Measurements from ENCODE around the gene DLX4. TPM values are rescaled to one million over a fixed set of nuclear protein-coding genes. Genes with fewer than 3 reads are reported as not detected.

Gene DLX4
- total RNA-seq, 2 experiments from 2014 or later, result 0.23 TPM; not detected in 1

GRCh38 chr17:49966767-49967166, 2.2 kb upstream of the DLX4 start:
- DNase-seq (no peak), ATAC-seq (no peak)
- H3K27me3 Mint-ChIP-seq, result peaks cover 90% of the 10 kb centered on the region
- no peaks in the 10 kb centered on the region for H3K9me3 Mint-ChIP-seq (ENCODE audit: low read depth)
- CTCF ChIA-PET, result interaction anchor here (1.2 to 2.6 kb wide), 3 partner anchors 15 to 128 kb away, joined by 3 to 25 read pairs (median 6); no protein-coding TSS in a partner anchor
- H3K4me1 Mint-ChIP-seq, result peaks cover 37% of the 10 kb centered on the region
- H3K36me3 Mint-ChIP-seq, result peaks cover 3% of the 10 kb centered on the region
- H3K27ac Mint-ChIP-seq, result no peak overlapping the region
- no peak overlapping the region for H3K4me3 Mint-ChIP-seq

GRCh38 chr17:49967205-49967604, 1.8 kb upstream of the DLX4 start:
- DNase-seq (no peak), ATAC-seq (no peak)
- Mint-ChIP-seq H3K9me3 (ENCODE audit: low read depth) (no peaks in the 10 kb centered on the region), H3K36me3 (peaks cover 3% of the 10 kb centered on the region), H3K27me3 (peaks cover 92% of the 10 kb centered on the region), H3K4me1 (peaks cover 38% of the 10 kb centered on the region), H3K4me3 (no peak overlapping the region), H3K27ac (no peak overlapping the region)
- CTCF ChIA-PET, result interaction anchor here (1.5 to 2.6 kb wide), 2 partner anchors 15 to 30 kb away, joined by 6 to 25 read pairs; no protein-coding TSS in a partner anchor

- H3K27ac Mint-ChIP-seq, result no peak overlapping the region
- no peak for ATAC-seq
- CTCF ChIA-PET, result interaction anchor here (1.0 to 4.3 kb wide), 4 partner anchors 9 to 30 kb away, joined by 3 to 47 read pairs (median 16); partner anchors contain the start of gene DLX3
- peaks cover 3% of the 10 kb centered on the region for H3K36me3 Mint-ChIP-seq
- H3K4me3 Mint-ChIP-seq, result peak overlapping the region; percentile 76
- peaks cover 38% of the 10 kb centered on the region for H3K4me1 Mint-ChIP-seq
- peaks cover 92% of the 10 kb centered on the region for H3K27me3 Mint-ChIP-seq
- DNase-seq, result no peak
- no peaks in the 10 kb centered on the region for H3K9me3 Mint-ChIP-seq (ENCODE audit: low read depth)
Observed at GRCh38 chr17:49967621-49968404, 1.2 kb upstream of the DLX4 start.

GRCh38 chr17:49968405-49969133, 421 bp upstream of the DLX4 start:
- Mint-ChIP-seq H3K4me1 (peaks cover 34% of the 10 kb centered on the region), H3K27me3 (peaks cover 92% of the 10 kb centered on the region), H3K27ac (peak overlapping the region; percentile 50), H3K36me3 (peaks cover 2% of the 10 kb centered on the region), H3K9me3 (ENCODE audit: low read depth) (no peaks in the 10 kb centered on the region), H3K4me3 (peak overlapping the region; percentile 76)
- ATAC-seq (peak; percentile 79), DNase-seq (peak; percentile 84)
- CTCF ChIA-PET, result interaction anchor here (1.0 to 4.3 kb wide), 3 partner anchors 10 to 28 kb away, joined by 3 to 47 read pairs (median 5); partner anchors contain the start of gene DLX3

DNA sequence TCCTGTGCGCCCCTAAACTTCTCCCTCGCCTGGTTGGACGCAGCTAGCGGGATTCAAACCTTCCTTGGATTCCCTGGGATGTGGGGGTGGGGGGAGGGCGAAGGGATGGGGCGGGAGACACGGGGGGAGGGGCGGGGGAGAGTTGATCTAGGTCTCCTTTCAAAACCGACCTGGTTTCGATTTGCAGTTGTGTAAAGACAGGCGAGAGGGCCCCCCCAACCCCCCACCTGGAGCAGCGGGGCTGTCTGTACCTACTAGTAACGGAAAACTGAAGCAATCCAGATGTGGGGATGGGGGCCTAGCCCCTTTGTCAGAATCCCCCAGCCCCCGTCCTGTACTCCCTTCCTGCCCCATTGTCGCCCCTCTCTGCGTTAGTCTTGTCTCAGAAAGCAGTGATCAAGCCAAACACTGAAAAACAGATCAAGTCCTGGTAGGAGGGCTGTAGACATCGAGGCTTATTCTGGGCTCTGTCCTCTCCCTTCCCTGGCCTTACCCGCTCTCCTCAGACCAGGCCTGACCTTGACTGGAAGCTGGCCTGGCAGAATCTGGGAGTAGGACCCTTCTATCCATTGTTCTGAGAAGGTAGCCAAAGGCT, 902 bp downstream of the DLX4 start:
- Mint-ChIP-seq H3K4me3 (peak overlapping the region; percentile 76), H3K9me3 (ENCODE audit: low read depth) (no peaks in the 10 kb centered on the region), H3K27ac (no peak overlapping the region), H3K36me3 (peaks cover 1% of the 10 kb centered on the region), H3K27me3 (peaks cover 91% of the 10 kb centered on the region), H3K4me1 (peaks cover 23% of the 10 kb centered on the region)
- ATAC-seq (no peak), DNase-seq (no peak)
- CTCF ChIA-PET, result interaction anchor here (1.0 to 4.3 kb wide), 5 partner anchors 17 to 415 kb away, joined by 3 to 47 read pairs (median 5); partner anchors contain the start of gene DLX3

GRCh38 chr17:49970498-49970897, 1.5 kb downstream of the DLX4 start:
- Mint-ChIP-seq H3K27me3 (peaks cover 90% of the 10 kb centered on the region), H3K4me3 (no peak overlapping the region), H3K27ac (no peak overlapping the region), H3K4me1 (peaks cover 19% of the 10 kb centered on the region), H3K36me3 (peaks cover 1% of the 10 kb centered on the region), H3K9me3 (ENCODE audit: low read depth) (no peaks in the 10 kb centered on the region)
- ATAC-seq, result no peak
- CTCF ChIA-PET, result interaction anchor here (1.0 to 4.3 kb wide), 4 partner anchors 18 to 415 kb away, joined by 3 to 47 read pairs (median 6); partner anchors contain the start of gene DLX3
- no peak for DNase-seq

GRCh38 chr17:49971199-49971847, 2.3 kb downstream of the DLX4 start:
- peaks cover 19% of the 10 kb centered on the region for H3K4me1 Mint-ChIP-seq
- no peaks in the 10 kb centered on the region for H3K36me3 Mint-ChIP-seq
- DNase-seq (no peak), ATAC-seq (no peak)
- H3K9me3 Mint-ChIP-seq (ENCODE audit: low read depth), result no peaks in the 10 kb centered on the region
- H3K27me3 Mint-ChIP-seq, result peaks cover 87% of the 10 kb centered on the region
- no peak overlapping the region for H3K27ac Mint-ChIP-seq
- no peak overlapping the region for H3K4me3 Mint-ChIP-seq
- CTCF ChIA-PET, result interaction anchor here (1.0 to 4.3 kb wide), 3 partner anchors 19 to 91 kb away, joined by 3 to 47 read pairs (median 8); partner anchors contain the start of gene DLX3

DNA sequence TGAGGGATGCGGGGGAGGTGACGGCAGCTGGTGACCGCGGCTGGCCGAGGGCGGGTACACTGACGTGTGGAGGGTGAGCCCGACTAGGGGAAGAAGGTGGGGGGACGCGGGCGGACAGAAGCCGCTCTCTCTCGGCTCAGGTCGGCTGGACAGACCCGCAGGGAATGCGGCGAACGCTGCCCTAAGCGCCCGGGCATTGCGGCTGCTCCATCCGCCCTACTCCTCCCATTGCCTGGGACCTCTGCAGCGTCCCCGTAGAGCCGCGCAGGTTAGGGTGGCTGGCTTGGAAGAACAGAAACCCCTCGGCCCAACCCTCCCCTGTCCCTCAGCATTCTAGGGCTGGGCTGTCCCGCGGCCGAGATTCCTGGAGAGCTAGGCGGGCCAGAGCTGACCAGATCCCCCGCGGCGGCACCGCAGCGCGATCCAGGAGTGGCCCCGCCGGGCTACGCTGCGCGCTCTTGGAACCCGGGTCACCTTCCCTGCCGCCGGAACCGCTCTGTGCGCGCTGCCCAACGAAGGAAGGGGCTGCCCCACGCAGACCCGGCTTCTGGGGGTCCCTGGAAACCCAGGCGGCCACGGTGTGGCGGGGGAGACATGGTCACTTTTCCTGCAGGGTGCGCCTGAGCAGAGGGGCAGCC, 3.0 kb downstream of the DLX4 start:
- H3K27me3 Mint-ChIP-seq, result peaks cover 83% of the 10 kb centered on the region
- no peak for ATAC-seq
- peaks cover 19% of the 10 kb centered on the region for H3K4me1 Mint-ChIP-seq
- H3K9me3 Mint-ChIP-seq (ENCODE audit: low read depth), result no peaks in the 10 kb centered on the region
- H3K36me3 Mint-ChIP-seq, result no peaks in the 10 kb centered on the region
- no peak overlapping the region for H3K27ac Mint-ChIP-seq
- no peak for DNase-seq
- CTCF ChIA-PET, result interaction anchor here (4.3 kb wide), 1 partner anchor 24 kb away, joined by 47 read pairs; the partner anchor contains the start of gene DLX3
- H3K4me3 Mint-ChIP-seq, result no peak overlapping the region

GRCh38 chr17:49972486-49973270, 3.7 kb downstream of the DLX4 start:
- Mint-ChIP-seq H3K4me3 (no peak overlapping the region), H3K4me1 (peaks cover 19% of the 10 kb centered on the region), H3K27ac (no peak overlapping the region), H3K36me3 (no peaks in the 10 kb centered on the region), H3K9me3 (ENCODE audit: low read depth) (no peaks in the 10 kb centered on the region), H3K27me3 (peaks cover 83% of the 10 kb centered on the region)
- no peak for DNase-seq
- CTCF ChIA-PET, result interaction anchor here (0.6 to 8.9 kb wide), 6 partner anchors 10 to 115 kb away, joined by 3 to 113 read pairs (median 4); partner anchors contain the start of gene DLX3
- no peak for ATAC-seq

DNA sequence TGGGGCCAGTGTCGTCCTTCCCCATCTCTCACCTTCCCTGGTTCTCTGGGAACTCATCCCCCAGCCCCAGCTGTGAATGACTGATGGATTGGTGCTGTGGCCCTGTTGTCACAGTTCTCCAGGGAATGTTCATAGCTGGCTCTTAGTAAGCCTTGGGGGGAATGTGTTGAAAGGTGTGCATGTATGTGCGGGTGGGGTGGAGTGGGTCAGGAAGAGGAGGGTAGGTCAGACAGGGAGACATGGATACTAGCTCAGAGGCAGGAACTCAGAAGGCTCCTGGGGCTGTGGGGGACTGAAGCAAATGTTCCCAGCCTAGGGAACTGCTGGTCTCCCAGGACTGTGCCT, 4.3 kb downstream of the DLX4 start:
- CTCF ChIA-PET, result interaction anchor here (0.6 to 8.9 kb wide), 7 partner anchors 11 to 416 kb away, joined by 3 to 113 read pairs (median 4); partner anchors contain the start of gene DLX3
- Mint-ChIP-seq H3K4me3 (no peak overlapping the region), H3K4me1 (peaks cover 15% of the 10 kb centered on the region), H3K27ac (no peak overlapping the region), H3K27me3 (peaks cover 81% of the 10 kb centered on the region), H3K36me3 (no peaks in the 10 kb centered on the region), H3K9me3 (ENCODE audit: low read depth) (no peaks in the 10 kb centered on the region)
- DNase-seq, result no peak
- no peak for ATAC-seq

DNA sequence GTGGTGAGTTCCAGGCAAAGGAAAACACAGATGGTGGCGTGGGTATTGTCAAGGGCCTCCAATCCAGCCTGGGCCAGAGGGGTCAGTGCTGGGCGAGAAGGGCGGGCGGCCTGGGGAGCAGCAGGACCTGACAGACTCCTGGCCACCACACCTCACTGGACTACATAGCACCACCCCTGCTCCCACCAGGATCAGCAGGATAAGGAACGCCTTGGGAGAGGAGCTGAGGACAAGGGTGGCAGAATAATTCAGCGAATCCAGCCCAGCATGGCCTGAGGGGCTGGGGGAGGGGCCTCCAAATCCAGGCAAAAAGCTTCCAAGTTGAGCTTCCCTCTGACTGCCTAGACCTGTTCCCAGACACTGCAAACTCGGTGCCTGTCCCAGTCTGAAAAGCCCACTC, 6.5 kb downstream of the DLX4 start:
- peaks cover 11% of the 10 kb centered on the region for H3K4me1 Mint-ChIP-seq
- H3K27me3 Mint-ChIP-seq, result peaks cover 79% of the 10 kb centered on the region
- CTCF ChIA-PET, result interaction anchor here (1.0 to 8.9 kb wide), 3 partner anchors 21 to 95 kb away, joined by 3 to 113 read pairs (median 4); partner anchors contain the start of gene DLX3
- no peaks in the 10 kb centered on the region for H3K9me3 Mint-ChIP-seq (ENCODE audit: low read depth)
- no peak overlapping the region for H3K4me3 Mint-ChIP-seq
- DNase-seq (no peak), ATAC-seq (no peak)
- H3K36me3 Mint-ChIP-seq, result no peaks in the 10 kb centered on the region
- no peak overlapping the region for H3K27ac Mint-ChIP-seq

Data from activated CD8-positive, alpha-beta memory T cell treated with anti-CD3 and anti-CD28 coated beads, Interleukin-2, amount 10 ng/mL, durations not matched to agents 7 days and 5 days (primary cell).